GM23338 (cell line): ENCODE data around the gene PLEKHH3. TPM values are rescaled to one million over a fixed set of nuclear protein-coding genes. Genes with fewer than 3 reads are reported as not detected.

Source experiments
- ATAC-seq: fragments of 200-7000 bp; cut with Tn5 transposase; 3 replicates; pipeline ENCODE4 v1.9.1; 2020
- DNase-seq: peaks from one replicate; pipeline ENCODE4 v3.0.0-alpha.2; 2015; ENCODE audit warnings: low spot score
- H2AFZ ChIP-seq: fragments of 200-600 bp; sonication (generic); 2 replicates; pipeline ENCODE4 v1.8.0; 2016; ENCODE audit warnings: antibody characterized with exemption, mild to moderate bottlenecking, moderate library complexity
- H3F3A ChIP-seq: fragments of 200-600 bp; sonication (generic); replicated peaks from 2 replicates; pipeline ENCODE4 v1.8.0; 2017; ENCODE audit warnings: antibody characterized with exemption, mixed run types, low read depth
- H3K27ac ChIP-seq: fragments of 200-600 bp; sonication (generic); 2 replicates; pipeline ENCODE4 v1.6.1; 2016; ENCODE audit warnings: low read depth
- H3K27me3 ChIP-seq: fragments of 200-600 bp; sonication (generic); 2 replicates; pipeline ENCODE4 v1.8.0; 2016; ENCODE audit warnings: mild to moderate bottlenecking, mixed run types, moderate library complexity; ENCODE audit not compliant: insufficient read depth
- H3K36me3 ChIP-seq: fragments of 200-600 bp; sonication (generic); 2 replicates; pipeline ENCODE4 v1.8.0; 2016; ENCODE audit warnings: mild to moderate bottlenecking; ENCODE audit not compliant: insufficient read depth
- H3K4me1 ChIP-seq: fragments of 200-600 bp; sonication (generic); 2 replicates; pipeline ENCODE4 v1.8.0; 2016; ENCODE audit warnings: mild to moderate bottlenecking, moderate library complexity; ENCODE audit not compliant: insufficient read depth
- H3K4me2 ChIP-seq: fragments of 200-600 bp; sonication (generic); 2 replicates; pipeline ENCODE4 v1.7.1; 2017; ENCODE audit warnings: mixed run types
- H3K4me3 ChIP-seq: fragments of 200-600 bp; sonication (generic); 2 replicates; pipeline ENCODE4 v1.6.1; 2016; ENCODE audit warnings: mixed run types
- H3K79me2 ChIP-seq: fragments of 200-600 bp; sonication (generic); replicated peaks from 2 replicates; pipeline ENCODE4 v1.8.0; 2017; ENCODE audit warnings: mild to moderate bottlenecking; ENCODE audit not compliant: insufficient read depth
- H3K9me2 ChIP-seq: fragments of 200-600 bp; sonication (generic); 2 replicates; pipeline ENCODE4 v1.8.0; 2017; ENCODE audit not compliant: insufficient read depth
- H4K20me1 ChIP-seq: fragments of 200-600 bp; sonication (generic); replicated peaks from 2 replicates; pipeline ENCODE4 v1.8.0; 2017; ENCODE audit warnings: mild to moderate bottlenecking; ENCODE audit not compliant: insufficient read depth
- H3K27ac Mint-ChIP-seq: 2 replicates; pipeline ENCODE4 v1.8.0; 2020; ENCODE audit warnings: inconsistent platforms, mild to moderate bottlenecking, moderate library complexity, mixed read lengths
- H3K27me3 Mint-ChIP-seq: 3 replicates; pipeline ENCODE4 v1.8.0; 2022; ENCODE audit warnings: low read depth, mild to moderate bottlenecking, moderate library complexity, mixed read lengths, inconsistent platforms; ENCODE audit not compliant: insufficient read depth, poor library complexity
- H3K36me3 Mint-ChIP-seq: 3 replicates; pipeline ENCODE4 v1.8.0; 2021; ENCODE audit warnings: low read depth, mild to moderate bottlenecking, inconsistent platforms, moderate library complexity, mixed read lengths
- H3K4me1 Mint-ChIP-seq: 3 replicates; pipeline ENCODE4 v1.8.0; 2020; ENCODE audit warnings: mild to moderate bottlenecking, inconsistent platforms, mixed read lengths
- H3K4me3 Mint-ChIP-seq: 3 replicates; pipeline ENCODE4 v1.8.0; 2021; ENCODE audit warnings: moderate library complexity, mild to moderate bottlenecking, inconsistent platforms, mixed read lengths
- H3K9me3 Mint-ChIP-seq: 3 replicates; pipeline ENCODE4 v1.8.0; 2020; ENCODE audit warnings: moderate library complexity, mild to moderate bottlenecking, inconsistent platforms, mixed read lengths
- EZH2 ChIP-seq: fragments of 200-600 bp; sonication (generic); IDR thresholded peaks from one replicate; pipeline ENCODE4 v1.8.0; 2017; ENCODE audit warnings: antibody characterized with exemption, mild to moderate bottlenecking, low read depth; ENCODE audit not compliant: unreplicated experiment
- EZH2phosphoT487 ChIP-seq: fragments of 200-600 bp; sonication (generic); IDR thresholded peaks from one replicate; pipeline ENCODE4 v1.8.1; 2018; ENCODE audit warnings: antibody characterized with exemption; ENCODE audit not compliant: unreplicated experiment
- POLR2AphosphoS5 ChIP-seq: IDR thresholded peaks from 2 replicates; pipeline ENCODE4 v1.6.1; 2016; ENCODE audit warnings: antibody characterized with exemption, low read depth
- ZNF114 ChIP-seq: fragments of 250-450 bp; sonication (Bioruptor Pico); IDR thresholded peaks from 2 replicates; pipeline ENCODE4 v1.5.0; 2020; ENCODE audit warnings: mild to moderate bottlenecking, moderate library complexity
- ZNF331 ChIP-seq: fragments of 250-450 bp; sonication (Bioruptor Pico); IDR thresholded peaks from 2 replicates; pipeline ENCODE4 v1.5.0; 2020; ENCODE audit warnings: low read depth, mild to moderate bottlenecking, moderate library complexity
- long read RNA-seq: library from polyadenylated mRNA; unstranded; transcript quantifications from one replicate; pipeline ENCODE4 v2.0.0, GENCODE V29; 2020; ENCODE audit not compliant: unreplicated experiment
- polyA plus RNA-seq: library from polyadenylated mRNA; unstranded; fragments of >200 nt; fragmentation: Nextera tagmentation; extraction: Ambion mirVana; gene quantifications from 2 replicates; pipeline ENCODE4 v1.2.1, GENCODE V29; 2016
- total RNA-seq: library from RNA; depleted of rRNA; stranded (reverse); fragments of >200 nt; shearing (Covaris generic); gene quantifications from 2 replicates; pipeline ENCODE4 v1.2.3, GENCODE V29; 2014; rRNA removed
- TF ChIP-seq, protein P1 (sequence below): fragments of 250-450 bp; sonication (Bioruptor Pico); IDR thresholded peaks from 2 replicates; pipeline ENCODE4 v1.5.0; 2020; ENCODE audit warnings: mild to moderate bottlenecking, moderate library complexity
- TF ChIP-seq, protein P2 (sequence below), 2 experiments: fragments of 200-600 bp in 1 of 2; sonication (generic) in 1 of 2; conservative IDR thresholded peaks; 2 replicates each; pipeline versions ENCODE4 v1.5.1 to v1.6.1; 2016 to 2017; ENCODE audit warnings: antibody characterized with exemption in 2 of 2, low read depth in 2 of 2, mild to moderate bottlenecking in 2 of 2, moderate library complexity in 1 of 2
- TF ChIP-seq, protein P3 (sequence below): IDR thresholded peaks from 2 replicates; pipeline ENCODE4 v1.6.1; 2016; ENCODE audit warnings: antibody characterized with exemption
- TF ChIP-seq, protein P4 (sequence below): IDR thresholded peaks from one replicate; pipeline ENCODE4 v1.6.1; 2018; ENCODE audit warnings: antibody characterized with exemption; ENCODE audit not compliant: unreplicated experiment

The PLEKHH3 gene, protein sequence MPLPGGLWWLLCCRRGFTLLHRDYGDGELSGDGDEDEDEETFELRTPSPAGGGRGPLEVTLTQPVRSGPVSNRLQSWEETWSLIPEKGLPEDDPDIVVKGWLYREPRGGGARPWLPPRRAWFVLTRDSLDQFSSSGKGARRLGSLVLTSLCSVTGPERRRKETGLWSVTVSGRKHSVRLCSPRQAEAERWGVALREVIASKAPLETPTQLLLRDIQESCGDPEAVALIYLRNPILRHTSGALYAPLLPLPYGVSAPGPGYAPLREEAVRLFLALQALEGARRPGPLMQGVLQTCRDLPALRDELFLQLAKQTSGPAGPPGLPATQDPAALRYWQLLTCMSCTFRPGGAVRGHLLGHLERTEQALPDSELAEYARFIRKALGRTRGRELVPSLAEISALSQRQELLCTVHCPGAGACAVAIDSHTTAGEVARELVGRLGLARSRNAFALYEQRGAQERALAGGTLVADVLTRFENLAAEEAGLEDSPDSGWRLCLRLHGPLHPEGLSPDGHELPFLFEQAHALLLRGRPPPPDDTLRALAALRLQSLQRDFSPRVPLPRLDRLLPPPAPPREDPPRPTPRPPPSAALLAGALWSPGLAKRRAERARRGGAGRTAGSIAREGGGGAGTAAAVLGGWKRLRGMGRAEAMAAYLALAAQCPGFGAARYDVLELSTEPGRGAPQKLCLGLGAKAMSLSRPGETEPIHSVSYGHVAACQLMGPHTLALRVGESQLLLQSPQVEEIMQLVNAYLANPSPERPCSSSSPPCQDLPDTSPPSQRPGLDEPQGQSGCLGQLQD
- total RNA-seq (24.2 and 24.8 TPM in 2 replicates), polyA plus RNA-seq (10.9 and 13.8 TPM in 2 replicates)
- long read RNA-seq: 0 reads

DNA sequence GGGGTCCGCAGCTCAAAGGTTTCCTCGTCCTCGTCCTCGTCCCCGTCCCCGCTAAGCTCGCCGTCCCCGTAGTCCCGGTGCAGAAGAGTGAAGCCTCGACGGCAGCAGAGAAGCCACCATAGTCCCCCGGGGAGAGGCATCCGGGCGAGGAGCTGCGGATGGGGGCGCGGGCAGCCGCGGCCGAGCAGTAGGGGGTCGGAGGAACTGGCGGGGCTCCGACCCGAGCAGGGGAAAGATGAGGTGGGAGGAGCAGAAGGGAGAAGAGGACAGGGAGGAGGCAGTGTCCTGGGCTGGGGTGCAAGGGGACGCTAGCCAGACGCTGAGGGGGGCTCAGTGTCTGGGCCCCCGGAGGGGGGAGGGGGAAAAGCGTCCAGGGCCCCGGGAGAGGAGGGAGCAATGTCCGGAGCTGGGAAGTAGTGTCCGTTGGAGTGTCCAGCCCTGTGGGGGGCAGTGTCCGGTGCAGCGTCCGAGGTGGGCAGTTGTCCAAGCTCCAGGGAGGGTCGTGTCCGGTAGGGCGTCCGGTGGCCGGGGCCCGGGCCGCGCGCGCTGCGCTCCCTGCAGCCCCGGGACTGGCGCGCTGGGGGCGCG lies at the start of gene PLEKHH3:
PLEKHH3 (minus strand) TSS at position 571 of the 588 bp plus-strand sequence; CDS start at position 140, 431 bp downstream.
- H3K36me3 Mint-ChIP-seq: peaks cover 14% of the 10 kb centered on the region
- Histone ChIP-seq H3K4me1 (peaks cover 47% of the 10 kb centered on the region), H3K4me3 (peak within 1 kb of the TSS; percentile 92), H3K27ac (peak within 1 kb of the TSS; percentile 90), H3K9me2 (no peaks in the 10 kb centered on the region), H3K4me2 (peak within 1 kb of the TSS; percentile 98), H3K79me2 (peaks cover 7% of the 10 kb centered on the region; the same call in 1 of the 2 replicates), H3K36me3 (no peaks in the 10 kb centered on the region; the same call in 1 of the 2 replicates), H4K20me1 (no peaks in the 10 kb centered on the region), H2AFZ (peak within 1 kb of the TSS; percentile 72; the same call in 1 of the 2 replicates), H3F3A (peaks cover 38% of the 10 kb centered on the region), H3K27me3 (peaks cover 65% of the 10 kb centered on the region)
- no peak for ATAC-seq
- peak within 1 kb of the TSS; percentile 86 for H3K4me3 Mint-ChIP-seq
- peak within 1 kb of the TSS; percentile 92 for H3K27ac Mint-ChIP-seq
- peaks cover 3% of the 10 kb centered on the region; the same call in 1 of the 3 replicates for H3K9me3 Mint-ChIP-seq
- H3K4me1 Mint-ChIP-seq: peaks cover 38% of the 10 kb centered on the region
- TF ChIP-seq, protein P1, sequence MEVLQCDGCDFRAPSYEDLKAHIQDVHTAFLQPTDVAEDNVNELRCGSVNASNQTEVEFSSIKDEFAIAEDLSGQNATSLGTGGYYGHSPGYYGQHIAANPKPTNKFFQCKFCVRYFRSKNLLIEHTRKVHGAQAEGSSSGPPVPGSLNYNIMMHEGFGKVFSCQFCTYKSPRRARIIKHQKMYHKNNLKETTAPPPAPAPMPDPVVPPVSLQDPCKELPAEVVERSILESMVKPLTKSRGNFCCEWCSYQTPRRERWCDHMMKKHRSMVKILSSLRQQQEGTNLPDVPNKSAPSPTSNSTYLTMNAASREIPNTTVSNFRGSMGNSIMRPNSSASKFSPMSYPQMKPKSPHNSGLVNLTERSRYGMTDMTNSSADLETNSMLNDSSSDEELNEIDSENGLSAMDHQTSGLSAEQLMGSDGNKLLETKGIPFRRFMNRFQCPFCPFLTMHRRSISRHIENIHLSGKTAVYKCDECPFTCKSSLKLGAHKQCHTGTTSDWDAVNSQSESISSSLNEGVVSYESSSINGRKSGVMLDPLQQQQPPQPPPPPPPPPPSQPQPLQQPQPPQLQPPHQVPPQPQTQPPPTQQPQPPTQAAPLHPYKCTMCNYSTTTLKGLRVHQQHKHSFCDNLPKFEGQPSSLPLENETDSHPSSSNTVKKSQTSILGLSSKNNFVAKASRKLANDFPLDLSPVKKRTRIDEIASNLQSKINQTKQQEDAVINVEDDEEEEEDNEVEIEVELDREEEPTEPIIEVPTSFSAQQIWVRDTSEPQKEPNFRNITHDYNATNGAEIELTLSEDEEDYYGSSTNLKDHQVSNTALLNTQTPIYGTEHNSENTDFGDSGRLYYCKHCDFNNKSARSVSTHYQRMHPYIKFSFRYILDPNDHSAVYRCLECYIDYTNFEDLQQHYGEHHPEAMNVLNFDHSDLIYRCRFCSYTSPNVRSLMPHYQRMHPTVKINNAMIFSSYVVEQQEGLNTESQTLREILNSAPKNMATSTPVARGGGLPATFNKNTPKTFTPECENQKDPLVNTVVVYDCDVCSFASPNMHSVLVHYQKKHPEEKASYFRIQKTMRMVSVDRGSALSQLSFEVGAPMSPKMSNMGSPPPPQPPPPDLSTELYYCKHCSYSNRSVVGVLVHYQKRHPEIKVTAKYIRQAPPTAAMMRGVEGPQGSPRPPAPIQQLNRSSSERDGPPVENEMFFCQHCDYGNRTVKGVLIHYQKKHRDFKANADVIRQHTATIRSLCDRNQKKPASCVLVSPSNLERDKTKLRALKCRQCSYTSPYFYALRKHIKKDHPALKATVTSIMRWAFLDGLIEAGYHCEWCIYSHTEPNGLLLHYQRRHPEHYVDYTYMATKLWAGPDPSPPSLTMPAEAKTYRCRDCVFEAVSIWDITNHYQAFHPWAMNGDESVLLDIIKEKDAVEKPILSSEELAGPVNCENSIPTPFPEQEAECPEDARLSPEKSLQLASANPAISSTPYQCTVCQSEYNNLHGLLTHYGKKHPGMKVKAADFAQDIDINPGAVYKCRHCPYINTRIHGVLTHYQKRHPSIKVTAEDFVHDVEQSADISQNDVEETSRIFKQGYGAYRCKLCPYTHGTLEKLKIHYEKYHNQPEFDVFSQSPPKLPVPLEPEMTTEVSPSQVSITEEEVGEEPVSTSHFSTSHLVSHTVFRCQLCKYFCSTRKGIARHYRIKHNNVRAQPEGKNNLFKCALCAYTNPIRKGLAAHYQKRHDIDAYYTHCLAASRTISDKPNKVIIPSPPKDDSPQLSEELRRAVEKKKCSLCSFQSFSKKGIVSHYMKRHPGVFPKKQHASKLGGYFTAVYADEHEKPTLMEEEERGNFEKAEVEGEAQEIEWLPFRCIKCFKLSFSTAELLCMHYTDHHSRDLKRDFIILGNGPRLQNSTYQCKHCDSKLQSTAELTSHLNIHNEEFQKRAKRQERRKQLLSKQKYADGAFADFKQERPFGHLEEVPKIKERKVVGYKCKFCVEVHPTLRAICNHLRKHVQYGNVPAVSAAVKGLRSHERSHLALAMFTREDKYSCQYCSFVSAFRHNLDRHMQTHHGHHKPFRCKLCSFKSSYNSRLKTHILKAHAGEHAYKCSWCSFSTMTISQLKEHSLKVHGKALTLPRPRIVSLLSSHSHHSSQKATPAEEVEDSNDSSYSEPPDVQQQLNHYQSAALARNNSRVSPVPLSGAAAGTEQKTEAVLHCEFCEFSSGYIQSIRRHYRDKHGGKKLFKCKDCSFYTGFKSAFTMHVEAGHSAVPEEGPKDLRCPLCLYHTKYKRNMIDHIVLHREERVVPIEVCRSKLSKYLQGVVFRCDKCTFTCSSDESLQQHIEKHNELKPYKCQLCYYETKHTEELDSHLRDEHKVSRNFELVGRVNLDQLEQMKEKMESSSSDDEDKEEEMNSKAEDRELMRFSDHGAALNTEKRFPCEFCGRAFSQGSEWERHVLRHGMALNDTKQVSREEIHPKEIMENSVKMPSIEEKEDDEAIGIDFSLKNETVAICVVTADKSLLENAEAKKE (CRISPR knock-in tag): no peak
- TF ChIP-seq, protein P2, sequence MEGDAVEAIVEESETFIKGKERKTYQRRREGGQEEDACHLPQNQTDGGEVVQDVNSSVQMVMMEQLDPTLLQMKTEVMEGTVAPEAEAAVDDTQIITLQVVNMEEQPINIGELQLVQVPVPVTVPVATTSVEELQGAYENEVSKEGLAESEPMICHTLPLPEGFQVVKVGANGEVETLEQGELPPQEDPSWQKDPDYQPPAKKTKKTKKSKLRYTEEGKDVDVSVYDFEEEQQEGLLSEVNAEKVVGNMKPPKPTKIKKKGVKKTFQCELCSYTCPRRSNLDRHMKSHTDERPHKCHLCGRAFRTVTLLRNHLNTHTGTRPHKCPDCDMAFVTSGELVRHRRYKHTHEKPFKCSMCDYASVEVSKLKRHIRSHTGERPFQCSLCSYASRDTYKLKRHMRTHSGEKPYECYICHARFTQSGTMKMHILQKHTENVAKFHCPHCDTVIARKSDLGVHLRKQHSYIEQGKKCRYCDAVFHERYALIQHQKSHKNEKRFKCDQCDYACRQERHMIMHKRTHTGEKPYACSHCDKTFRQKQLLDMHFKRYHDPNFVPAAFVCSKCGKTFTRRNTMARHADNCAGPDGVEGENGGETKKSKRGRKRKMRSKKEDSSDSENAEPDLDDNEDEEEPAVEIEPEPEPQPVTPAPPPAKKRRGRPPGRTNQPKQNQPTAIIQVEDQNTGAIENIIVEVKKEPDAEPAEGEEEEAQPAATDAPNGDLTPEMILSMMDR (conservative IDR thresholded peaks at IDR 0.05; ENCODE audit: low read depth in 2 of 2): no peak
- TF ChIP-seq EZH2phosphoT487 (no peak), POLR2AphosphoS5 (peak; percentile 45; the same call in 1 of the 2 replicates), ZNF114 (CRISPR knock-in tag) (no peak), EZH2 (no peak), ZNF331 (CRISPR knock-in tag) (no peak)
- TF ChIP-seq, protein P3, sequence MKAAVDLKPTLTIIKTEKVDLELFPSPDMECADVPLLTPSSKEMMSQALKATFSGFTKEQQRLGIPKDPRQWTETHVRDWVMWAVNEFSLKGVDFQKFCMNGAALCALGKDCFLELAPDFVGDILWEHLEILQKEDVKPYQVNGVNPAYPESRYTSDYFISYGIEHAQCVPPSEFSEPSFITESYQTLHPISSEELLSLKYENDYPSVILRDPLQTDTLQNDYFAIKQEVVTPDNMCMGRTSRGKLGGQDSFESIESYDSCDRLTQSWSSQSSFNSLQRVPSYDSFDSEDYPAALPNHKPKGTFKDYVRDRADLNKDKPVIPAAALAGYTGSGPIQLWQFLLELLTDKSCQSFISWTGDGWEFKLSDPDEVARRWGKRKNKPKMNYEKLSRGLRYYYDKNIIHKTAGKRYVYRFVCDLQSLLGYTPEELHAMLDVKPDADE: no peak
- TF ChIP-seq, protein P4, sequence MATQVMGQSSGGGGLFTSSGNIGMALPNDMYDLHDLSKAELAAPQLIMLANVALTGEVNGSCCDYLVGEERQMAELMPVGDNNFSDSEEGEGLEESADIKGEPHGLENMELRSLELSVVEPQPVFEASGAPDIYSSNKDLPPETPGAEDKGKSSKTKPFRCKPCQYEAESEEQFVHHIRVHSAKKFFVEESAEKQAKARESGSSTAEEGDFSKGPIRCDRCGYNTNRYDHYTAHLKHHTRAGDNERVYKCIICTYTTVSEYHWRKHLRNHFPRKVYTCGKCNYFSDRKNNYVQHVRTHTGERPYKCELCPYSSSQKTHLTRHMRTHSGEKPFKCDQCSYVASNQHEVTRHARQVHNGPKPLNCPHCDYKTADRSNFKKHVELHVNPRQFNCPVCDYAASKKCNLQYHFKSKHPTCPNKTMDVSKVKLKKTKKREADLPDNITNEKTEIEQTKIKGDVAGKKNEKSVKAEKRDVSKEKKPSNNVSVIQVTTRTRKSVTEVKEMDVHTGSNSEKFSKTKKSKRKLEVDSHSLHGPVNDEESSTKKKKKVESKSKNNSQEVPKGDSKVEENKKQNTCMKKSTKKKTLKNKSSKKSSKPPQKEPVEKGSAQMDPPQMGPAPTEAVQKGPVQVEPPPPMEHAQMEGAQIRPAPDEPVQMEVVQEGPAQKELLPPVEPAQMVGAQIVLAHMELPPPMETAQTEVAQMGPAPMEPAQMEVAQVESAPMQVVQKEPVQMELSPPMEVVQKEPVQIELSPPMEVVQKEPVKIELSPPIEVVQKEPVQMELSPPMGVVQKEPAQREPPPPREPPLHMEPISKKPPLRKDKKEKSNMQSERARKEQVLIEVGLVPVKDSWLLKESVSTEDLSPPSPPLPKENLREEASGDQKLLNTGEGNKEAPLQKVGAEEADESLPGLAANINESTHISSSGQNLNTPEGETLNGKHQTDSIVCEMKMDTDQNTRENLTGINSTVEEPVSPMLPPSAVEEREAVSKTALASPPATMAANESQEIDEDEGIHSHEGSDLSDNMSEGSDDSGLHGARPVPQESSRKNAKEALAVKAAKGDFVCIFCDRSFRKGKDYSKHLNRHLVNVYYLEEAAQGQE: no peak
- DNase-seq: peak; percentile 66
- peaks cover 62% of the 10 kb centered on the region for H3K27me3 Mint-ChIP-seq
